ENCODE results near the gene RENBP.

Gene RENBP

GRCh38 chrX:153953892-153954557 lies 9.6 kb upstream of the RENBP start:
- peaks cover 60 to 100% of the 10 kb centered on the region in 2 donors for H3K36me3 ChIP-seq (replicated peaks in 1 of 2; ENCODE audit: control insufficient read depth in 2 of 2, insufficient read depth in 2 of 2, low read length in 2 of 2)
- no peak overlapping the region for H3K18ac ChIP-seq (ENCODE audit: low read length)
- no peak overlapping the region for H2AK5ac ChIP-seq (ENCODE audit: low read depth, low read length)
- no peak overlapping the region for H2BK12ac ChIP-seq (ENCODE audit: low read length)
- H3K27ac ChIP-seq (replicated peaks; ENCODE audit: low read length) = no peak overlapping the region
- peak overlapping the region; percentile 11 for H3K4me2 ChIP-seq (ENCODE audit: insufficient read depth, low read length, poor library complexity, severe bottlenecking)
- H3K4me3 ChIP-seq (ENCODE audit: low read length in 2 of 2) = no peak overlapping the region
- no peak overlapping the region for H2BK120ac ChIP-seq (ENCODE audit: low read depth, low read length)
- DNase-seq (ENCODE audit: low spot score) = no peak
- no peak overlapping the region for H3K23ac ChIP-seq (ENCODE audit: low read depth, low read length, poor library complexity)
- peaks cover 6% of the 10 kb centered on the region for H3K79me1 ChIP-seq (ENCODE audit: low read depth, low read length)
- no peak overlapping the region for H4K91ac ChIP-seq (ENCODE audit: low read depth, low read length, poor library complexity)
- H2BK15ac ChIP-seq (ENCODE audit: low read length) = no peak overlapping the region
- no peak overlapping the region for H3K14ac ChIP-seq (ENCODE audit: low read length)
- no peaks in the 10 kb centered on the region for H3K9me3 ChIP-seq (replicated peaks in 1 of 2; ENCODE audit: control insufficient read depth in 2 of 2, insufficient read depth in 1 of 2, low read depth in 1 of 2, low read length in 2 of 2)
- peaks cover 4 to 5% of the 10 kb centered on the region in 2 donors for H3K4me1 ChIP-seq (ENCODE audit: control insufficient read depth in 2 of 2, insufficient read depth in 1 of 2, low read depth in 1 of 2, low read length in 2 of 2)
- H2AFZ ChIP-seq (ENCODE audit: low read length) = no peak overlapping the region
- H3K4ac ChIP-seq (ENCODE audit: low read length) = no peak overlapping the region
- H3K9ac ChIP-seq (ENCODE audit: low read depth, low read length, poor library complexity) = no peak overlapping the region
- H3K27me3 ChIP-seq (ENCODE audit: control insufficient read depth in 3 of 3, insufficient read depth in 3 of 3, low read depth in 1 of 3, low read length in 3 of 3) = no peaks in the 10 kb centered on the region
- no CpG with 5 or more reads among the region's 33 CpGs for WGBS, 2 donors (ENCODE audit: extremely low coverage in 2 of 2, insufficient read length in 2 of 2, insufficient replicate concordance in 1 of 2)
- no peak overlapping the region for H4K8ac ChIP-seq (ENCODE audit: low read depth, low read length)
- H2BK5ac ChIP-seq (ENCODE audit: low read length) = no peak overlapping the region

- no peak overlapping the region for H3K9ac ChIP-seq (ENCODE audit: low read depth, low read length, poor library complexity)
- H3K4me1 ChIP-seq (ENCODE audit: control insufficient read depth in 2 of 2, insufficient read depth in 1 of 2, low read depth in 1 of 2, low read length in 2 of 2) = peaks cover 6 to 11% of the 10 kb centered on the region in 2 donors
- peak; percentile 57 for DNase-seq (ENCODE audit: low spot score)
- H2BK5ac ChIP-seq (ENCODE audit: low read length) = peak overlapping the region; percentile 13
- no peaks in the 10 kb centered on the region for H3K9me3 ChIP-seq (replicated peaks in 1 of 2; ENCODE audit: control insufficient read depth in 2 of 2, insufficient read depth in 1 of 2, low read depth in 1 of 2, low read length in 2 of 2)
- no peak overlapping the region for H3K27ac ChIP-seq (replicated peaks; ENCODE audit: low read length)
- no peak overlapping the region for H4K91ac ChIP-seq (ENCODE audit: low read depth, low read length, poor library complexity)
- H2BK15ac ChIP-seq (ENCODE audit: low read length) = no peak overlapping the region
- H3K23ac ChIP-seq (ENCODE audit: low read depth, low read length, poor library complexity) = peak overlapping the region; percentile 55
- no peaks in the 10 kb centered on the region for H3K27me3 ChIP-seq (ENCODE audit: control insufficient read depth in 3 of 3, insufficient read depth in 3 of 3, low read depth in 1 of 3, low read length in 3 of 3)
- no peak overlapping the region for H3K18ac ChIP-seq (ENCODE audit: low read length)
- peaks cover 57 to 100% of the 10 kb centered on the region in 2 donors for H3K36me3 ChIP-seq (replicated peaks in 1 of 2; ENCODE audit: control insufficient read depth in 2 of 2, insufficient read depth in 2 of 2, low read length in 2 of 2)
- no peak overlapping the region for H2AFZ ChIP-seq (ENCODE audit: low read length)
- H2AK5ac ChIP-seq (ENCODE audit: low read depth, low read length) = no peak overlapping the region
- no peak overlapping the region for H2BK12ac ChIP-seq (ENCODE audit: low read length)
- H4K8ac ChIP-seq (ENCODE audit: low read depth, low read length) = no peak overlapping the region
- no peak overlapping the region for H3K14ac ChIP-seq (ENCODE audit: low read length)
- H3K4ac ChIP-seq (ENCODE audit: low read length) = no peak overlapping the region
- no CpG with 5 or more reads among the region's 33 CpGs for WGBS, 2 donors (ENCODE audit: extremely low coverage in 2 of 2, insufficient read length in 2 of 2, insufficient replicate concordance in 1 of 2)
- no peak overlapping the region for H2BK120ac ChIP-seq (ENCODE audit: low read depth, low read length)
- H3K4me3 ChIP-seq (ENCODE audit: low read length in 2 of 2) = no peak overlapping the region
- H3K4me2 ChIP-seq (ENCODE audit: insufficient read depth, low read length, poor library complexity, severe bottlenecking) = no peak overlapping the region
- H3K79me1 ChIP-seq (ENCODE audit: low read depth, low read length) = peaks cover 6% of the 10 kb centered on the region
Measured at GRCh38 chrX:153953342-153953830, 8.9 kb upstream of the RENBP start.

GRCh38 chrX:153952373-153953026 lies 8.1 kb upstream of the RENBP start:
- Histone ChIP-seq H3K4ac (ENCODE audit: low read length) (no peak overlapping the region), H2AFZ (ENCODE audit: low read length) (no peak overlapping the region), H3K27ac (replicated peaks; ENCODE audit: low read length) (no peak overlapping the region), H3K4me1 (ENCODE audit: control insufficient read depth in 2 of 2, insufficient read depth in 1 of 2, low read depth in 1 of 2, low read length in 2 of 2) (peaks cover 12 to 17% of the 10 kb centered on the region in 2 donors), H2BK120ac (ENCODE audit: low read depth, low read length) (no peak overlapping the region), H3K79me1 (ENCODE audit: low read depth, low read length) (peaks cover 6% of the 10 kb centered on the region), H3K9me3 (replicated peaks in 1 of 2; ENCODE audit: control insufficient read depth in 2 of 2, insufficient read depth in 1 of 2, low read depth in 1 of 2, low read length in 2 of 2) (no peaks in the 10 kb centered on the region), H3K9ac (ENCODE audit: low read depth, low read length, poor library complexity) (peak overlapping the region; percentile 21), H3K4me2 (ENCODE audit: insufficient read depth, low read length, poor library complexity, severe bottlenecking) (no peak overlapping the region), H3K4me3 (ENCODE audit: low read length in 2 of 2) (no peak overlapping the region), H3K18ac (ENCODE audit: low read length) (no peak overlapping the region), H2AK5ac (ENCODE audit: low read depth, low read length) (no peak overlapping the region), H3K27me3 (ENCODE audit: control insufficient read depth in 3 of 3, insufficient read depth in 3 of 3, low read depth in 1 of 3, low read length in 3 of 3) (no peaks in the 10 kb centered on the region), H2BK15ac (ENCODE audit: low read length) (no peak overlapping the region), H3K14ac (ENCODE audit: low read length) (no peak overlapping the region), H4K8ac (ENCODE audit: low read depth, low read length) (no peak overlapping the region), H3K36me3 (replicated peaks in 1 of 2; ENCODE audit: control insufficient read depth in 2 of 2, insufficient read depth in 2 of 2, low read length in 2 of 2) (peaks cover 49 to 98% of the 10 kb centered on the region in 2 donors), H2BK5ac (ENCODE audit: low read length) (no peak overlapping the region), H2BK12ac (ENCODE audit: low read length) (no peak overlapping the region), H4K91ac (ENCODE audit: low read depth, low read length, poor library complexity) (no peak overlapping the region), H3K23ac (ENCODE audit: low read depth, low read length, poor library complexity) (no peak overlapping the region)
- no peak for DNase-seq (ENCODE audit: low spot score)
- no CpG with 5 or more reads among the region's 32 CpGs for WGBS, 2 donors (ENCODE audit: extremely low coverage in 2 of 2, insufficient read length in 2 of 2, insufficient replicate concordance in 1 of 2)

- Histone ChIP-seq H2AK5ac (ENCODE audit: low read depth, low read length) (no peak overlapping the region), H3K4me3 (ENCODE audit: low read length in 2 of 2) (no peak overlapping the region), H4K91ac (ENCODE audit: low read depth, low read length, poor library complexity) (no peak overlapping the region), H2AFZ (ENCODE audit: low read length) (no peak overlapping the region), H2BK120ac (ENCODE audit: low read depth, low read length) (no peak overlapping the region), H2BK12ac (ENCODE audit: low read length) (no peak overlapping the region), H3K4me1 (ENCODE audit: control insufficient read depth in 2 of 2, insufficient read depth in 1 of 2, low read depth in 1 of 2, low read length in 2 of 2) (peaks cover 12 to 17% of the 10 kb centered on the region in 2 donors), H3K4me2 (ENCODE audit: insufficient read depth, low read length, poor library complexity, severe bottlenecking) (no peak overlapping the region), H3K18ac (ENCODE audit: low read length) (no peak overlapping the region), H3K79me1 (ENCODE audit: low read depth, low read length) (peaks cover 6% of the 10 kb centered on the region), H3K27me3 (ENCODE audit: control insufficient read depth in 3 of 3, insufficient read depth in 3 of 3, low read depth in 1 of 3, low read length in 3 of 3) (no peaks in the 10 kb centered on the region), H3K23ac (ENCODE audit: low read depth, low read length, poor library complexity) (no peak overlapping the region), H4K8ac (ENCODE audit: low read depth, low read length) (no peak overlapping the region), H3K27ac (replicated peaks; ENCODE audit: low read length) (no peak overlapping the region), H3K36me3 (replicated peaks in 1 of 2; ENCODE audit: control insufficient read depth in 2 of 2, insufficient read depth in 2 of 2, low read length in 2 of 2) (peaks cover 44 to 93% of the 10 kb centered on the region in 2 donors), H2BK5ac (ENCODE audit: low read length) (no peak overlapping the region), H2BK15ac (ENCODE audit: low read length) (no peak overlapping the region), H3K4ac (ENCODE audit: low read length) (no peak overlapping the region), H3K9me3 (replicated peaks in 1 of 2; ENCODE audit: control insufficient read depth in 2 of 2, insufficient read depth in 1 of 2, low read depth in 1 of 2, low read length in 2 of 2) (no peaks in the 10 kb centered on the region), H3K14ac (ENCODE audit: low read length) (no peak overlapping the region), H3K9ac (ENCODE audit: low read depth, low read length, poor library complexity) (peak overlapping the region; percentile 60)
- no peak for DNase-seq (ENCODE audit: low spot score)
- no CpG with 5 or more reads among the region's 28 CpGs for WGBS, 2 donors (ENCODE audit: extremely low coverage in 2 of 2, insufficient read length in 2 of 2, insufficient replicate concordance in 1 of 2)
Measured at GRCh38 chrX:153951683-153952372, 7.4 kb upstream of the RENBP start.

Data from neuronal stem cell (in vitro differentiated cells).